Midbrain (tissue), 1 donor: ENCODE data around the gene BAG3.
"Not testable (repeated sequence)": the region's sequence is repeated elsewhere in the genome, so short reads cannot be mapped to it uniquely, and the experiment has no call there.

Experiments used
- DNase-seq: peaks from one replicate; lab custom pipeline; 2025; lab: John Stamatoyannopoulos, UW

BAG3 gene

GRCh38 chr10:119693262-119693957 is 42.2 kb downstream of the BAG3 start:
- DNase-seq: peak; percentile 64

- no peak for DNase-seq
These were observed 43.4 kb downstream of the BAG3 start for GRCh38 chr10:119694608-119695007.

GRCh38 chr10:119700321-119700954 is 49.3 kb downstream of the BAG3 start:
- DNase-seq: no peak

- peak; percentile 14 for DNase-seq
These were observed 50.7 kb downstream of the BAG3 start for GRCh38 chr10:119701861-119702260.

GRCh38 chr10:119702583-119702982 is 51.4 kb downstream of the BAG3 start:
- no peak for DNase-seq

- no peak for DNase-seq
These were observed 52.8 kb downstream of the BAG3 start for GRCh38 chr10:119703903-119704508.

- DNase-seq: no peak
These were observed 54.3 kb downstream of the BAG3 start for GRCh38 chr10:119705434-119705831.

GRCh38 chr10:119706521-119707278 is 55.5 kb downstream of the BAG3 start:
- DNase-seq: no peak

- DNase-seq: not testable (repeated sequence)
These were observed 56.2 kb downstream of the BAG3 start for GRCh38 chr10:119707331-119707730.

- DNase-seq: not testable (repeated sequence)
These were observed 59.8 kb downstream of the BAG3 start for GRCh38 chr10:119710935-119711334.

- DNase-seq: no peak
These were observed 62.7 kb downstream of the BAG3 start for GRCh38 chr10:119713744-119714483.

GRCh38 chr10:119714484-119714816 is 63.3 kb downstream of the BAG3 start:
- DNase-seq: no peak

GRCh38 chr10:119715628-119716505 is 64.7 kb downstream of the BAG3 start:
- DNase-seq: peak; percentile 42

GRCh38 chr10:119723161-119723560 is 72.0 kb downstream of the BAG3 start:
- DNase-seq: no peak

GRCh38 chr10:119723624-119724023 is 72.4 kb downstream of the BAG3 start:
- no peak for DNase-seq

GRCh38 chr10:119724593-119725516 is 73.7 kb downstream of the BAG3 start:
- no peak for DNase-seq

GRCh38 chr10:119725517-119725827 is 74.3 kb downstream of the BAG3 start:
- DNase-seq: no peak

GRCh38 chr10:119725828-119726675 is 74.9 kb downstream of the BAG3 start, which contains the start of gene INPP5F:
TSS of gene INPP5F (plus strand) at chr10:119726050. CDS start at chr10:119726263, 213 bp downstream.
- DNase-seq: peak; percentile 98

GRCh38 chr10:119726676-119727261 is 75.6 kb downstream of the BAG3 start:
- no peak for DNase-seq
